ENCODE results near the gene TMPRSS15.
"Not testable (repeated sequence)": the region's sequence is repeated elsewhere in the genome, so short reads cannot be mapped to it uniquely, and the experiment has no call there.

The TMPRSS15 gene

DNA sequence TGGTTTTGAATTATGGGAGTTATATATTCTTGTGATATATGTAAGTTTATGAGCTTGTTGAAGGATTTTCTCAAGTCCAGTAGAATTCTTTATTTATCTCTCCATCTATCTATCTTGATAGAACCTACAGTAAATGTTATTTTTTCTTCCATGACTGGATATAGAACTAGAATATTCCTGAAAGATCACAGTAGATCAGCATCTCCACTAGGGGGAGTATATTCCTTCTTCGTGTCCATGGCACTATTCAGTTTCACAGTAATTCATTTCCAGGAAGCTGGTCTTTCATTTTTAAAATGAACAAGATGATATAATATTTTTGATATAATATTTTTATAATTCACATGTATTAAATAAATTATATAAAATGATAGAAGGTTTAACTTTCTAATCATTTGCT, 18.8 kb downstream of the TMPRSS15 start:
- Histone ChIP-seq H3K27ac (ENCODE audit: low read depth, low read length) (no peak overlapping the region), H3K9ac (ENCODE audit: low read length) (no peak overlapping the region), H3K27me3 (ENCODE audit: control insufficient read depth, insufficient read depth, low read length) (no peaks in the 10 kb centered on the region), H3K36me3 (ENCODE audit: control insufficient read depth, insufficient read depth, low read length) (no peaks in the 10 kb centered on the region), H3K4me1 (ENCODE audit: control insufficient read depth, insufficient read depth, low read length) (no peaks in the 10 kb centered on the region), H3K4me3 (ENCODE audit: low read length) (no peak overlapping the region)

DNA sequence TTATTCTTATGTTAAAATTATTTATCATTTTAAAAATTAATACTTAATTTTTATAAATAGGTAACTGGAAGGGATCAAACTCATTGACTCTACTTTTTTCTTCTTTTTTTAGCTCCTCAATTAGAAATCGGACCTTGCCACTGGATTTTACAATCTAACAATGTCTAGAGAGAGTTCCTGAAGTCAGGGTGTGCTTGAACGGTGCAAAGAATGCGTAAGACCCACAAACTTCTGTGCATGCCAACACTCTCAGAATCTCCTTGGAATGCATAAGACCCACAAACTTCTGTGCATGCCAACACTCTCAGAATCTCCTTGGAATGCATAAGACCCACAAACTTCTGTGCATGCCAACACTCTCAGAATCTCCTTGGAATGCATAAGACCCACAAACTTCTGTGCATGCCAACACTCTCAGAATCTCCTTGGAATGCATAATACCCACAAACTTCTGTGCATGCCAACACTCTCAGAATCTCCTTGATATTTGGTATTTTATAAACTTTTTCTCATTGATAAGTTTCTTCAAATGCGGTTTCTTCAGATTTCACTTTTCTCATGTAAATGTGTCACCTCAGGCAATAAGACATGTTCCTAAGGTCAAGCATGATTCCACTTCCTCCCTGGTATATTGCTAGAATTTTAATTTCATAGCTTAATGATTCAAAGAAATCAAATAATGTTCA, 20.5 kb downstream of the TMPRSS15 start:
- H3K36me3 ChIP-seq (ENCODE audit: control insufficient read depth, insufficient read depth, low read length); H3K9ac ChIP-seq (ENCODE audit: low read length); H3K27ac ChIP-seq (ENCODE audit: low read depth, low read length); H3K4me3 ChIP-seq (ENCODE audit: low read length); H3K4me1 ChIP-seq (ENCODE audit: control insufficient read depth, insufficient read depth, low read length); H3K27me3 ChIP-seq (ENCODE audit: control insufficient read depth, insufficient read depth, low read length): not testable (repeated sequence)

DNA sequence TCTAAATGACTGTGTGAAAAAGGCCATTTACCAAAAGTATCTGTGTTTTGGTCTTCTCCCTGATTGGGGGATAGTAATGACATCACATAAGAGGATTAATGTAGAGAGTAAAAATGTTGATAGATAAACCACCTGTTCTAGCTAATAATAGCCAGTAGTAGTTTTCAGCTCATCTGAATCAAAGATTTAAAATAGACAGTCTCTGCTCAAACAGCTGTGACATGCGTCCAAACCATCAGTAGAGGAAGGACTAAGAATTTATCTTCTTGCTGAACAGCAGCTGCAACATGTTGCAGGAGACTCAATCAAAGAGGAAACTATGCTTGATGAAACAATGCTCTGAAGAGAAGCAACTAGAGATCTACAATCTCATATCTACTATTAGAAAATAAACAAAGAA, 21.4 kb downstream of the TMPRSS15 start:
- Histone ChIP-seq H3K4me1 (ENCODE audit: control insufficient read depth, insufficient read depth, low read length) (no peaks in the 10 kb centered on the region), H3K4me3 (ENCODE audit: low read length) (no peak overlapping the region), H3K36me3 (ENCODE audit: control insufficient read depth, insufficient read depth, low read length) (no peaks in the 10 kb centered on the region), H3K27me3 (ENCODE audit: control insufficient read depth, insufficient read depth, low read length) (no peaks in the 10 kb centered on the region), H3K9ac (ENCODE audit: low read length) (no peak overlapping the region), H3K27ac (ENCODE audit: low read depth, low read length) (no peak overlapping the region)

GRCh38 chr21:18373606-18374005, 30.0 kb downstream of the TMPRSS15 start:
- H3K27ac ChIP-seq (ENCODE audit: low read depth, low read length): no peak overlapping the region
- no peak overlapping the region for H3K9ac ChIP-seq (ENCODE audit: low read length)
- no peaks in the 10 kb centered on the region for H3K36me3 ChIP-seq (ENCODE audit: control insufficient read depth, insufficient read depth, low read length)
- H3K27me3 ChIP-seq (ENCODE audit: control insufficient read depth, insufficient read depth, low read length): no peaks in the 10 kb centered on the region
- H3K4me3 ChIP-seq (ENCODE audit: low read length): no peak overlapping the region
- H3K4me1 ChIP-seq (ENCODE audit: control insufficient read depth, insufficient read depth, low read length): no peaks in the 10 kb centered on the region

DNA sequence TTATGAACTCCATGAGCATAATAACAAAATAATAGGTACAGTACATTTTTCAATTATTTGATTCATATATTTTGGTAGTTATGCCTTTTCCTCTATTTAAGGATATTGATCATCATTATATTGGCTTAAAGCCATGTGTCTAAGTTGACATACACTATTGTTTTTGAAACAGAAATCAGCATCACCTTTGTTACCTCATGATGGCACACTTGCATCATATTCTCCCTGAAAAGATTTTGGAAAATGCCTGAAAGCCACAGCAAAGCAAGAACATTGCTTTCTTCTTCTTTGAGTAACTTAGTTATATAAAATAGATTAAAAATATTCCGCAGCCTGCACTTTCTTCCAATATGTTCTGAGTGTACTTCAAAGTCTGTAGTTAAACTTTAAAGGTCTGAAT, 33.3 kb downstream of the TMPRSS15 start:
- no peaks in the 10 kb centered on the region for H3K27me3 ChIP-seq (ENCODE audit: control insufficient read depth, insufficient read depth, low read length)
- no peak overlapping the region for H3K4me3 ChIP-seq (ENCODE audit: low read length)
- H3K36me3 ChIP-seq (ENCODE audit: control insufficient read depth, insufficient read depth, low read length): no peaks in the 10 kb centered on the region
- H3K4me1 ChIP-seq (ENCODE audit: control insufficient read depth, insufficient read depth, low read length): no peaks in the 10 kb centered on the region
- no peak overlapping the region for H3K9ac ChIP-seq (ENCODE audit: low read length)
- H3K27ac ChIP-seq (ENCODE audit: low read depth, low read length): no peak overlapping the region

DNA sequence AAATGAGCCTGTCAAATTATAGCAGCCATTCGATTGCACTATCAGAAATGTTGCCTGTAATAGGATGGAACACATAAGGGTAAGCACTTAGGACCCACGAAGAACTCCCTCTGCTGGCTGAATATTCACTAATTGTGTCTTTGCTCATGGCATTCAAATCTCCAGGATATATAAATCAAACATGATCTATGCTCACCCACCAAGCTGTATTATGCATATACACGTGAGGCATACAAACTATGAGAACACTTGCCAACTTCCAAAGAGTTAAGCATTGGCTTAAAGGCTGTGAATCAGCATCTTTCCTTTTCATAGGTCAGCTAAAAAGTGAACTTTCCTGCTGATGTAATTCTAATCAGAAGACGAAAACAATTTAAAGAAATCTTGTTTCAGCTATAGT, 34.5 kb downstream of the TMPRSS15 start:
- Histone ChIP-seq H3K36me3 (ENCODE audit: control insufficient read depth, insufficient read depth, low read length) (no peaks in the 10 kb centered on the region), H3K27me3 (ENCODE audit: control insufficient read depth, insufficient read depth, low read length) (no peaks in the 10 kb centered on the region), H3K27ac (ENCODE audit: low read depth, low read length) (no peak overlapping the region), H3K9ac (ENCODE audit: low read length) (no peak overlapping the region), H3K4me3 (ENCODE audit: low read length) (no peak overlapping the region), H3K4me1 (ENCODE audit: control insufficient read depth, insufficient read depth, low read length) (no peaks in the 10 kb centered on the region)

GRCh38 chr21:18368205-18368604, 35.4 kb downstream of the TMPRSS15 start:
- no peaks in the 10 kb centered on the region for H3K36me3 ChIP-seq (ENCODE audit: control insufficient read depth, insufficient read depth, low read length)
- H3K27me3 ChIP-seq (ENCODE audit: control insufficient read depth, insufficient read depth, low read length): no peaks in the 10 kb centered on the region
- no peak overlapping the region for H3K27ac ChIP-seq (ENCODE audit: low read depth, low read length)
- no peak overlapping the region for H3K9ac ChIP-seq (ENCODE audit: low read length)
- no peak overlapping the region for H3K4me3 ChIP-seq (ENCODE audit: low read length)
- H3K4me1 ChIP-seq (ENCODE audit: control insufficient read depth, insufficient read depth, low read length): no peaks in the 10 kb centered on the region

DNA sequence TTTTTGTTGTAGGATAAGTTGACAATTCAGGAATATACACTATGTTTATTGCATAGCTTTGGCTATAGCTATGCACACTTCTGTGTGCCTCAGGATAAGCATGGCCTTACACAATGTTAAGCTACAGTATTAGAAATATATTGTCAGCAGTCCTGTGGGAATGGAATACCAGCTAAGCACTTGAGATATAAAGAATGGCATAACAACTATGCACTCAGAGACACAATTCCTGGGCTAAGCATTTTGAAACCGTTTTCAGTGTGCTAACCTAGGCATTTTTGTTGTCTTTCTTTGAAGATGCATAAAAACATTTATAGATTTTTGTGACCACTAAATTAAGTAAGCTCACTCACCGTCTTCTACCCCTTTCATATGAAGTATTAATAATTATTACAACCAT, 46.8 kb downstream of the TMPRSS15 start:
- Histone ChIP-seq H3K27ac (ENCODE audit: low read depth, low read length) (no peak overlapping the region), H3K9ac (ENCODE audit: low read length) (no peak overlapping the region), H3K27me3 (ENCODE audit: control insufficient read depth, insufficient read depth, low read length) (no peaks in the 10 kb centered on the region), H3K4me1 (ENCODE audit: control insufficient read depth, insufficient read depth, low read length) (no peaks in the 10 kb centered on the region), H3K36me3 (ENCODE audit: control insufficient read depth, insufficient read depth, low read length) (no peaks in the 10 kb centered on the region), H3K4me3 (ENCODE audit: low read length) (no peak overlapping the region)

DNA sequence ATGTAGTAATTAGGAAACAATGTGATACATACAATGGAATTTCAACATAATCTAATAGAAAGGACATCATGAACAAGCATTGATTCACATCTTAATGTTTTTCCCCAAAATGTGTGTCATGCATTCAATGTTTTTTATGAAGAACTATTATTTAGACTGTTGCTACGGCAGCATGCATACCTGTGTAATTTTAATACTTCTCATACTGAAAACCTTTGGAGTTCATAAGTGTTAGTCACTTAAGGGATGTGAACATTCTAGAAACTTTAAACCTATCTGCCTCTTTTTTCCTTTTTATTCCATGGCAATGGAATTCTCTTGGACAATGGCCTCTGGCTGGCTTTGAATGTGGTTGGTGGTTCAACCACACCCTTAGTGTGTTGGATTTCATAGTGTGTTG, 48.6 kb downstream of the TMPRSS15 start:
- no peak overlapping the region for H3K27ac ChIP-seq (ENCODE audit: low read depth, low read length)
- no peaks in the 10 kb centered on the region for H3K36me3 ChIP-seq (ENCODE audit: control insufficient read depth, insufficient read depth, low read length)
- no peaks in the 10 kb centered on the region for H3K4me1 ChIP-seq (ENCODE audit: control insufficient read depth, insufficient read depth, low read length)
- no peak overlapping the region for H3K9ac ChIP-seq (ENCODE audit: low read length)
- H3K27me3 ChIP-seq (ENCODE audit: control insufficient read depth, insufficient read depth, low read length): no peaks in the 10 kb centered on the region
- H3K4me3 ChIP-seq (ENCODE audit: low read length): no peak overlapping the region

DNA sequence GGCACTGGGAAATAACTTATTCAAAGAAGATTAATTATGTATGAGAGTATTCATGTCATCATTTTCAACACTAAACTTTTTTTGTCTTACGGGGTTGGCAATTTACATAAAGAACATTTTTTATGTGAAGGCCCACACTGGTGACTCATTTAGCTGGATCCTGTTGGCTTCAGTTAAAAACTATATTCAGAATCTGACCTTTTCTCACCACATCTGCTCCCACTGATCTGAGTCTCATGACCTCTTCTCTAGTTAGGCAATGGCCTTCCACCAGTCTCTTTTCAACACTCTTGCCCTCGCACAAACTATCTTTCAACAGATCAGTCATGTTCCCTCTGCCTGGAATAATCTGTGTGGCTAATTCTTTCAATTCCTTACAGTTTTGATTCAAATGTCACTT, 53.4 kb downstream of the TMPRSS15 start:
- Histone ChIP-seq H3K36me3 (ENCODE audit: control insufficient read depth, insufficient read depth, low read length) (no peaks in the 10 kb centered on the region), H3K9ac (ENCODE audit: low read length) (no peak overlapping the region)

DNA sequence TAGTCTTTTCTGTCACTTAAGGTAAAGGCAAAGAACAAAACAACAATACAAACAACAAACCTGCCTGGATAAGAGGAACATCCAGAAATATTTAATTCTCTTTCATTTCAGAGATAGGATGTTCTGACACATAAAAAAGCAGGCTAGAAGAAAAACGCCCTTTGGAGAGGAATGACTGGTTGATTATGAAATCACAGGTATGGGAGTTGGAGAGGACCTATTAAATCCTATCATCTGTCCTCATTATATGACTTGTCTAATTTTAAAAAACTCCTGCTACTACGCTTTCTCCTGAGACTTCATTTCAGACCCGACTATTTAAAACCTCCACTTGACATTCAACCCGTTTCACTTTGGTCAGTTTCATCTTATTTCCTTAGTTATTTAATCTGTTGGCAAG, 54.1 kb downstream of the TMPRSS15 start:
- Histone ChIP-seq H3K4me1 (ENCODE audit: control insufficient read depth, insufficient read depth, low read length) (no peaks in the 10 kb centered on the region), H3K27ac (ENCODE audit: low read depth, low read length) (no peak overlapping the region), H3K36me3 (ENCODE audit: control insufficient read depth, insufficient read depth, low read length) (no peaks in the 10 kb centered on the region), H3K9ac (ENCODE audit: low read length) (no peak overlapping the region), H3K4me3 (ENCODE audit: low read length) (no peak overlapping the region), H3K27me3 (ENCODE audit: control insufficient read depth, insufficient read depth, low read length) (no peaks in the 10 kb centered on the region)

More for the DNA sequence above, 53.4 kb downstream of the TMPRSS15 start:
- Histone ChIP-seq H3K4me1 (ENCODE audit: control insufficient read depth, insufficient read depth, low read length) (no peaks in the 10 kb centered on the region), H3K27me3 (ENCODE audit: control insufficient read depth, insufficient read depth, low read length) (no peaks in the 10 kb centered on the region), H3K27ac (ENCODE audit: low read depth, low read length) (no peak overlapping the region), H3K4me3 (ENCODE audit: low read length) (no peak overlapping the region)

GRCh38 chr21:18340387-18340942, 63.1 kb downstream of the TMPRSS15 start:
- Histone ChIP-seq H3K4me1 (ENCODE audit: control insufficient read depth, insufficient read depth, low read length) (no peaks in the 10 kb centered on the region), H3K9ac (ENCODE audit: low read length) (no peak overlapping the region), H3K27me3 (ENCODE audit: control insufficient read depth, insufficient read depth, low read length) (no peaks in the 10 kb centered on the region)

GRCh38 chr21:18335651-18336236, 67.8 kb downstream of the TMPRSS15 start:
- Histone ChIP-seq H3K27ac (ENCODE audit: low read depth, low read length) (no peak overlapping the region), H3K27me3 (ENCODE audit: control insufficient read depth, insufficient read depth, low read length) (no peaks in the 10 kb centered on the region), H3K4me3 (ENCODE audit: low read length) (no peak overlapping the region), H3K36me3 (ENCODE audit: control insufficient read depth, insufficient read depth, low read length) (no peaks in the 10 kb centered on the region), H3K9ac (ENCODE audit: low read length) (no peak overlapping the region), H3K4me1 (ENCODE audit: control insufficient read depth, insufficient read depth, low read length) (no peaks in the 10 kb centered on the region)

More at GRCh38 chr21:18340387-18340942, 63.1 kb downstream of the TMPRSS15 start:
- H3K36me3 ChIP-seq (ENCODE audit: control insufficient read depth, insufficient read depth, low read length): no peaks in the 10 kb centered on the region
- H3K4me3 ChIP-seq (ENCODE audit: low read length): no peak overlapping the region
- no peak overlapping the region for H3K27ac ChIP-seq (ENCODE audit: low read depth, low read length)

Measured in rectal smooth muscle tissue (tissue), 1 donor.